ENCODE measurements around the gene SIK2.

Gene SIK2

DNA sequence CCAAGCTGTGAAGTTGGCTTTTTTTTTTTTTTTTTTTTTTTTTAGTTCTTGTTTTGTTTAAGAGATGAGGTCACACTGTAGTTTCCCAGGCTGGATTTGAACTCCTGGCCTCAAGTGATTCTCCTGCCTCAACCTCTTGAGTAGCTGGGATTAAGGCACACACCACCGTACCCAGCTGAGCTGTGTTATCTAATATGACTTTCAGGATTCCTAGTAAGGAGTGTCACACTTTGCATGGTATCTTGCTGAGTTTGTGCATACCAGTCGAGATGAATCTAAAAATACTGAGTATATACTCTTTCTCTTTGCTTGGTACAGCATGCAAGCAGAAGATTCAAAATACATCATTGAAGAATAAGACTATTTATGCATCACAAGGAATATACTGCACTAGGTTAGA lies 58.6 kb downstream of the SIK2 start:
- no peak for FAIRE-seq

DNA sequence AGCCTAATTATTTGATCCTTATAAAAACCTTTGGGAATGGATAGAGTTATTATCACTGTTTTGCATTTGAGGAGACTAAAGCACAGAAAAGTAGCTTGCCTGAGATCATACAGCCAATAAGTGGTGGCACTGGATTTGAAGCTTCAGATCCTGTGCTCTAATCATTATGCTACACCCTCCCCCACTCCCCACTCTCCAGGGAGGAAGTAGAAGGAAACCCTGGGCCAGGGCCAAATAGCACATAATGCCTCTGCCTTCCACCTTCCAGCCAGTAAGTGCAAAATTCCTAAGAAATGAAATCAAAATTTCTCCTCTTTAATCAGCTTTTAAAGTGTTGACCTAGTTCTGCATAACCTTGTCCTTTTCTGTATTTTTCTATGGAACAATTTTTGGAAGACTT lies 61.6 kb downstream of the SIK2 start:
- FAIRE-seq: no peak

DNA sequence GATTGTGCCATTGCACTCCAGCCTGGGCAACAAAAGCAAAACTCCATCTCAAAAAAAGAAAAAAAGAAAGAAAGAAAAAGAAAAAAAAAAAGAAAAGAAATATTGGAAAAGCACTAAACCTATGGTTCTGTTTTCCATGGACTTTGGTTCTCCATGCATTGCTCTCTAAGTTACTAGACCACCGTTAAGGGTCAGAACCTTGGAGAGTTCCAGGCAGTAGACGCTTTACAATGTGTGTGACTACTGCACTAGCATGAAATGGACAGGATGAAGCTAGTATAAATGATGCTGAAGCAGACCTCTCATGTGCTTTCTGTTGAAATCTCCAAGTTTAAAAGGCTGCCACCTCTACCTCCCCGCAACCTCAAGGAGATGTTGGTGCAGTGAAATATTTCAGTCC lies 63.5 kb downstream of the SIK2 start:
- FAIRE-seq: no peak

DNA sequence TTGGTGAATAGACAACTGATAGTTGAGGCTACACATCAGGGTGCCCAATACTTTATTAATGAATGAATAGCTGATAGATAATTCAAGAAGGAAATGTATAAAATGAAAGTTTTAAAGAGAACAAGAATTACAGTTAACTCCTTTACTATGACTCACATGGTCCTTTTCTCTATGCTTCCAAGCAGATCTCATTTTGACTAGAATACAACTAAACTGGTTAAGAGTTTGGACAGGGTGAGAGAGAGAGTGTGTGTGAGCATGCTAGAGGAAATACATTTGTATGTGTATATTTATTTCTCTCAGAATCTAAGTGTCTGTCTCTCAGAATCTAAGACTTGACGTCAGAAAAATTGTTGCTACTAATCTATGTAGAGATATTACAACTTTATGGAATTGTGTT lies 66.7 kb downstream of the SIK2 start:
- no peak for FAIRE-seq

DNA sequence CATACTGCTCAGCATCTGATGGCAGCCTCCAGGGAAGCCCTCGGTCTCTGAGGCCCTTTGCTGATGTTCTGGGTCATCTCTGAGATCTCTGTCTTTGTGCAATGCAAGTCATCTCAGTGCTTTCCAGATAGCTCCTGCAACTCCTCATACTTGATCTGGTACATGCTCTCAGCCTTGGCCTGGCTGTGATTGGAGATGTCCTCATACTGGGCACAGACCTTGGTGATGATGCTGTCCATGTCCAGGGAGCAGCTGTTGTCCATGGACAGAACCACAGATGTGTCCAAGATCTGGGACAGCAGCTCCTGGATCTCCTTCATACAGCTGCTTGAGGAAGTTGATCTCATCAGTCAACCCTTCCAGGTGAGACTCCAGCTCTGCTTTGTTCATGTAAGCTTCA lies 69.1 kb downstream of the SIK2 start:
- no peak for FAIRE-seq

DNA sequence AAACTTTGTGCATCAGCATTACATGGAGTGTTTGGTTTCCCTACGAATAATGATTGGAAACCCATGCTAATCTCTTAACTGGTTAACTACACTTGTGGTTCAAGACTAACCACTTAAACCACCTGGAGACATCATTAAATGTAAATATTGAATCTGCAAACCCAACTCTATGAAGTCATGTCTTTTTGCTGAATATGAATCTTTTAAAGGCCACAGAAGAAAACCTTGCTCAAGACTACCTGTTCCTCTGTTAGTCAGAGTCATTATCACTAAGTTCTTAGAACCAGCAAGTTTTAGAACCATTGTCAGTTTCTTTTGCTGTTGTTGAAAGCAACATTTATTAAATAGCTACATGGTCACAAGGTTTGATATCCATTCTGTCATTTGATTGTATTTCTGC lies 70.7 kb downstream of the SIK2 start:
- no peak for FAIRE-seq

DNA sequence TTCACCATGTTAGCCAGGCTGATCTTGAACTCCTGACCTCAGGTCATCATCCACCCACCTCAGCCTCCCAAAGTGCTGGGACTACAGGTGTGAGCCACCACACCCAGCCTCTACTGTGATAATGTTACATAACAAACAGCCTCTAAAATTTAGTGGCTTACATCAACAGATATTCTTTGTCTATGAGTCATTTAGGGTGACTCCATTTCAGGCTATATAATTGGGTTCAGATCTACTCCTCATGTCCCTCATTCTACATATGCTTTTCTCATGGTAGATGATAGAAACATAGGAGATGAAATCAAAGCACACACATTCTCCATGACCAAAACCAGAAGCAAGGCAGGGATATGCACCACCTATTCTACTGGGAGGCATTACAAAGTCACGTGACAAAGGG lies 72.7 kb downstream of the SIK2 start:
- no peak for FAIRE-seq

DNA sequence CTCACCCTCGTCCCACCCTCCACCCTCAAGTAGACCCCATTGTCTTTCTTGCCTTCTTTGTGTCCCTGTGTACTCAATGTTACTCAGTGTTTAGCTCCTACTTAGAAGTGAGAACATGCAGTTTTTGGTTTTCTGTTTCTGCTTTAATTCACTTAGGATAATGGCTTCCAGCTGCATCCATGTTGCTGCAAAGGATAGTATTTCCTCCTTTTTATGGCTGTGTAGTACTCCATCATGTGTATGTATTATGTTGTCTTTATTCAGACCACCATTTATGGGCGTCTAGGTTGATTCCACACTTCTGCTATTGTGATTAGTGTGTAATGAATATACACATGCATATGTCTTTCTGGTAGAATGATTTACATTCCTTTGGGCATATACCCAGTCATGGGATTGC lies 73.6 kb downstream of the SIK2 start:
- FAIRE-seq: no peak

DNA sequence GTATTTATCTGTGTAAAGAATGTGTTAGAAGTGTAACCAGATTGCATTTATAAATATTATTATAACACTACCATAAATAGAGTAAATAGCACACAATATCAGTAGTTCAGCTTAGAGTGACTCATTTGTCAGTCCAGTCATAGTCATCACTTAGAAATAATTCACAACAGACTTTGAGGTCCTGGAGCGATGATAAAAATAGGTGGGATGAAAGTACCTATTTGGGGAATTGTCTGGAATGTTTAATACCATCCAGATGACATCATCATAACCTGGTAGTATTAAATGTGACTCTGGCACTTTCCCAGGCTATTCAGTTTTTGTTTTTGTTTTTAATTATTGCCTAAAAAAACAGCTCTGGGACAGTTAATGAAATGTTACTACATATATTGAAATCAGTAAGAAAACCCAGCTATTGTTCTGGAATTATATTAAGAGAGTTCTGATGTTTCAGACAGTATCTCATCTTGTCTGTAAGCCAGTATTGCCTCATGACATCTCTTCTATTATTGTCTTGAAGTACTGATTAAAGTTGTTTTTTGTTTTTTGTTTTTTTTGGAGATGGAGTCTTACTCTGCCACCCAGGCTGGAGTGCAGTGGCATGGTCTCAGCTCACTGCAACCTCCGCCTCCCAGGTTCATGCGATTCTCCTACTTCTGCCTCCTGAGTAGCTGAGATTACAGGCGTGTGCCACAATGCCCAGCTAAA lies 74.8 kb downstream of the SIK2 start:
- no peak for FAIRE-seq

DNA sequence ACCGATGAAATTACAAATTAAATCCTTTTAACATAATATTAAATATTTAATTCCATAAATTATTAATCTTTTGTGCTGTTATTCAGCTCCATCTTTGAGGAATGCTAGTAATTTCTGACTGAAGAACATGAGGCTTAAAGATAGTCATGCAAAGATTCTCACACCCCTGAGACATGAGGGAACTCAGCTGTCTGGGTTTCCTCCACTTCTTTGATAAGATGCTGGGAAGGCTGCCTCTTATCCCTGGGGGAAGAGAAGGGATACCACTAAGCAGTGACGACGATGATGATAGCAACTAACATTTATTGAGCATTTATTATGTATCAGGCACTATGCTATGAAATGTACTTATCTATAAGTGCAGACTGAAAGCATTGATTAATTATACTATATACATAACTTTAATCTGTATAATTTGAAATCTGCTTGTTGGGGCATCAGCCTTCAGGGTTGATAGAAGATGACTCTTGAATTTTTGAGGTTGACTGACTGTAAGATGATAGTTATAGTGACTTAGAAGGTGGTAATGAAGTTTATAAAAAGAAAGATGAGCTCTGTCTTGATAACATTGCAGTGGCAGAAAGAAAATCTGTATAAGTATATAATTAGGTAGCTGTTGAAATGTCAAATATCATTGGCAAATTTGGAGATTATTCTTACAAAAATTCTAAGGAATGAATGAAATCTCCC lies 78.4 kb downstream of the SIK2 start:
- no peak for FAIRE-seq

DNA sequence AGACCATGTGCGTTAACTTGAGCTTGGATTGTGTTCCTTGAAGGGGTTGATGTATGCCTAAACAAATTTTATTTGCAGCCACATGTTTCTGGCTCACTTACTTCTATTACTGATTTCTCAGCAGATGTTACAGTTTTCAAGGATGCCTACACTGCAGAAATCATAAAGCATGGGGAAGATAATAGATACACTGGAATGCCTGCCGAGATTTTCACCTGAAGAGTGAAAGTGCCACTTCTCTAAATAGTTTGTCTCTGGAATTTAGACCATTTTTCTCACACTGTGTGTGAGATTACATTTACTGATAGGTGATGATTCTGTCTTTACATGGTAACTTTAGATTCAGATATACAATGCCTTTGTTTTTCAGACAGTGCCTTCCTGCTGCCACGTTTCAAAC lies 81.6 kb downstream of the SIK2 start:
- FAIRE-seq: no peak

DNA sequence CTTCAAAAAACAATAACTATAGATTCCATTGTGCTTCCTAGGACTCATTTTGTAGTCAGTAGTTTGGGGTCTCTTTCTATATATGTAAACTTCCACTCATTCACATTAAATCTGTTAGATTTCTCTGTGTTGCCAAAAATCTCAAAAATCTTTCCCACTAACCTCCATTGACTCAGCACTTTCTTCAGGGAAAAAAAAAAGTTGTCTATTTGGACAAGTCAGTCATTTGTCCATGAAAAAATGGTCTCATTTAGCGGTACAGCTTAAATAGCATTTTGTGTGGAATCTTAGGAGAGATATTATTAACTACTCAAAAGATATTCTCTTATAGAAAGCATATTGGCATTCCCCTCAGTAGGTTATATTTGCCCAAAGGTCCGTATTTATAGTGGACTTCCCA lies 82.0 kb downstream of the SIK2 start:
- no peak for FAIRE-seq

DNA sequence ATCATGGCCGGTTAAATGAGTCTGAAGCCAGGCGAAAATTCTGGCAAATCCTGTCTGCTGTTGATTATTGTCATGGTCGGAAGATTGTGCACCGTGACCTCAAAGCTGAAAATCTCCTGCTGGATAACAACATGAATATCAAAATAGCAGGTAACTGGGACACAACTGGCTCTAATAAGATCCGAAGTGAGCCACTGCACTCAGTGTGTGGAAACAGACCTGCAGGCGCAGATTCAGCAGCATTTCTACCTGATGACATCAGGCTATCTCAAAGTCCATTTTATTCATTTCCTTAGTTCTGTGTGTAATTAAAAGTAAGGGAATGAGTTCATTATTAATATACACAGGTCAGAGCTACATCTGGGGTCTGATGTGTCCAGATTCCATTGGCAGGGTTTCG lies 85.8 kb downstream of the SIK2 start:
- no peak for FAIRE-seq

DNA sequence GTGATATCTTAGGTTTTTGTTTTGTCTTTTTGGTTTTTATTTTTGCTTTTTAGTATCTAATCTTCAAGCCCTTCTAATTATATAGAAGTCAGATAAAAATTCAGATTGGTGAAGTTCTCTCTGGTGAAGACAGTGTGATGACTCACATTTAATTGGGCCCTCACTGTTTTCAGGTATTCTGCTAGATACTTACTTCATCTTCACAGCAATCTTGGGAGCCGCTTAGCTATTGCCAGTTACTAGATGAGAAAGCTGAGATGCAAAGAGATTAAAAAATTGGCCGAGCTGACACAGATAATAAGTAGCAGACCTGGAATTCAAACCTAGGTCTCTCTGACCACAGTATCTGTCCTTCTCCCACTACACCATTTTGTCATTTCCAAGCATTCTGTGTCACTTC lies 88.9 kb downstream of the SIK2 start:
- no peak for FAIRE-seq

DNA sequence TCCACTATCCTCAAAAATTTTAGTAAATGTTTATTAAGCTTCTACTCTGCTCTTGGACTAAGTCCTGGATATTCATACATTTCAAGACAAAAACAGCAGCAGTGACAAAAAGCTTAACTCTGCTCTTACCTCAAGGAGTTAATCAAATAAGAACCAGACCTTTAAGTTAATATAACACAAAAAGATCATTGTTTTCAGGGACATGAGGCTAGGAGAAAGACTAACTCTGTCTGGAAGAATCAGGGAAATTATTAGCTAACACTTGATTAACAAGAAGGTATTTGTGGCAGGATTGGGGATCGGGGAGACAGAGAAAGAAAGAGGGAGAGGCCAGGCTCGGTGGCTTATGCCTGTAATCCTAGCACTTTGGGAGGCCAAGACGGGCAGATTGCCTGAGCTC lies 89.5 kb downstream of the SIK2 start:
- FAIRE-seq: no peak

DNA sequence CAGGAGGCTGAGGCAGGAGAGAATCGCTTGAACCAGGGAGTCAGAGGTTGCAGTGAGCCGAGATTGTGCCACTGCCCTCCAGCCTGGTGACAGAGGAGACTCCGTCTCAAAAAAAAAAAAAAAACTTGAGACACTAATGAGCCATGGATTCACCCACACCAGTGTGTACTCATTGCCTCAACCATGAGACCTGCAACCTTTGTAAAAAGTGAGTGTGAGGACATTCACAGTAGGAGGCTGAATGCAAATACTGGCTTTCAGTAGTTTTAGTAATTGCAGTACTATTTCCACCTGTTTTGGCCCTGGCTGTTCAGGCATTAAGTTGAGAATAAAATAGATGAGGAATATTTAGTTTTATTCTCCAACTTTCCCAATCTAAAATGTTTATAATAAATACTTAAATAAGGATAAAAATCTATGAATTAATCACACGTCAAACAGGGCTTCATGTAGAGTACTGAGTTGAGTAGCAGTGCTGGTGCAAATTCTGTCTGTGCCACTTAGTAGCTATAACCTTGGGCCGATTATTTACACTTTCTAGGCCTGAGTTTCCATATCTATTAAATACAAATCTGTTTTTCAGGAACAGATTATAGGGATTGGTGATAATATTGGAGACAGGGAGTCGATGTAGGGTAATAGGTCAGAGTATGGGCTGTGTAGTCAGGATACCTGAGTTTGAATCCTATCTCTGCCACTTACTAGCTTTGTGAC lies 91.1 kb downstream of the SIK2 start:
- no peak for FAIRE-seq

DNA sequence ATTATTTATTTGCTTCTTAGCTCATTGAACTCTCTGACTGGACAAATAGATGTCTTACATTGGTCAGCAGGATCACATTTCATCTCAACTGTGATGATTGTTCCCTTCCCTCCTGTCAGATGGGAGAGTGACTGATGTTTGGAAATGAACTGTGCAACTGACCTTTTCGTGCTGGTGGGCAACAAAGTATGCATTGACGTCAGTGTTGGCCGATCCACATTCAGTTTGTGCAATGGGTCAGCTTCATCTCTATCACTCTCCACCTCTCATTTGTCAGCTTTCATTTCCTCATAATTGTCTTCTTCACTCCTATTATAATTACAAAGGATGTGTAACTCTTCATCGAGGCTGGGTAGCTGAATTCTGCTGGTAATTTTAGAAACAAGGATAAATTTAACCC lies 92.6 kb downstream of the SIK2 start:
- FAIRE-seq: no peak

DNA sequence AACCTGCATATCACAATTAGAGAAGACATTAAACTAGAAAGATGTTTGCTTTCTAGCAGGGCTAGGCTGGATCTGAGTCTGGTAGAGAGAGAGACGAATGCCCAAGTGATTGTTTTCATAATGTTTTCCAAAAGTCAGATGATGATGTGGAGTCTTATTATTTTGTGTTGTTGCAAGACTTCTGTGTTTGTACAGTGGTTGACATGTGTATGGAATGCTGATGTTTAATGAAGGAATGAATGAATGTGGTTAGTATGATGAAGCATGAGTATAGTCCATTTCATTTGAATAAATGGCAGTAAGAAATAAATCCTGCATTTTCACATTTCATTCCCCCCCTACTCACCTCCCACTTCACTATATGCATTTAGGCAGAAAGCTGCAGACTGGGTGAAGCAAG lies 94.3 kb downstream of the SIK2 start:
- no peak for FAIRE-seq

DNA sequence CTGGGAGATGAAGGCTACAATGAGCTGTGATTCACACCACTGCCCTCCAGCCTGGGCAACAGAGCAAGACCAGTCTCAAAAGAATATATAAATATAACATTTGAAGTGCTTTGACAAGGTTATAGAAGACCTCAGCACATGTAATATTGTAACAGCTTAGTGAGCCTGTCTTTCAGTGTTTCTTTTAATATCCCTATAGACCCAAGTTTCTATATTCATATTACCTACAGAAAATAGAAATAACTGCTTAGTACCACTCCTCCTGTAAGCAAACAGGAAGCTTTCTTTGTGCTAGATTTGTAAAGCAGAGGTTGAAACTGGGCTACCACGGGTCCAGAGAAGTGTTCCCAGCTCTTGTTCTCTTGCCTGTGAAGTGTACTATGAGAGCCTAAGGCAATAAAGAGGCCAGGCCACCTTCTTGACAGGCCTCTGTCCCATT lies 95.7 kb downstream of the SIK2 start:
- no peak for FAIRE-seq

DNA sequence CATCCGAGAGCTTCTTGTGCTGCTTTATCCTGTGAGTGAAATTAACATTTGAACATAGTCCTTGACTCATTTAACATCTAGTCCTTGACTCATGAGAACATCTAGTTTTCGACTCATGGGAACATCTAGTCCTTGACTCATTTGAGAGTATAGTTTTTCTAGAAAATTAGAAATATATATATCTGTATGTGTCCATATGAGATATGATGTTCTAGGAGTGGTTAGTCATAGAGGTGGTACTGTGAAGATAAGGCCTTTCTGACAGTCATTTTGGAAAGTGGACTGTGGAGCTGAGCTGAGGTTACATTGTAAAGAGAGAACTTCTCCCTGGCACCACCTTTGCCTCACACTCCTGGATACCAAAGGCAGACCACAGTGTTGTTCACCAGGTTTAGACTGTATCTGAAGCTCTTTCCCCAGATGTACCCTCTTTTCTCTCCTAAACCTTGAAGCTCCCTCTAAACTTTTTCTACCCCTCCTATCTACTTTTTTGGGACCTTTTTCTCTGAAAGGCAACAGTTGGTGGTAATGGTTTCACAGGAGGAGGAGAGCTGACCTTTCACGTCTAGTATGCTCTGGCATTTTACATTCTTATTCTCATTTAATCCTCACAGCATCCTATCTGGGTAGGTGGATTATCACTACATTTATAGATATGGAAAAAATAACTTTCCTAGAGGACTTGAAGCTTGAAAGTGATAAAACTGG lies 96.8 kb downstream of the SIK2 start:
- FAIRE-seq: no peak

DNA sequence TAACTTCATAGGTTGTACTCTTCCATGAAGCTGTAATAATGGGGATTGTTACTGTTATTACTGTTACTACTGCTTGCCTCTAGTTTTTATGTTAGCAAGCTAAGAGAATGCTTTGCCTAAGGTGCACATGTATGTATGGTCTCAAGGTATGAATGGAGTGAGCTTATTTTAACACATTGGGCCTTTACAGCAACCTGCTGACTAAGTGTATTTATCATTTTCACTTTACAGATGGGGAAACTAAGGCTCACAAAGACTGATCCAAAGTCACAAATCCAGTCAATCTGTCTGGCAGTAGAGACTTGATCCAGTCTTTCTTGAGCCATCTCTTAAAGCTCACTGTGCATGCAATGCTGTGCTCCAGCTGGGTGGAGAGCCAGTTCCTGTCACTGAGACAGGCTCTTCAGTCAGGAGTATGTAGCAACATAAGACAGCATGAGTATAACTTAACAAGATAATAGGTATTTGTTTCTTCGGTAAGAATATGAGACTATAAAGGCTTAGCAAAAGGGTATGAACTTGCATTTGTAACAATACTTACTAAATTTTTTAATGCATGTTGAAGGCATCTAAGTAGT lies 97.4 kb downstream of the SIK2 start:
- FAIRE-seq: no peak

DNA sequence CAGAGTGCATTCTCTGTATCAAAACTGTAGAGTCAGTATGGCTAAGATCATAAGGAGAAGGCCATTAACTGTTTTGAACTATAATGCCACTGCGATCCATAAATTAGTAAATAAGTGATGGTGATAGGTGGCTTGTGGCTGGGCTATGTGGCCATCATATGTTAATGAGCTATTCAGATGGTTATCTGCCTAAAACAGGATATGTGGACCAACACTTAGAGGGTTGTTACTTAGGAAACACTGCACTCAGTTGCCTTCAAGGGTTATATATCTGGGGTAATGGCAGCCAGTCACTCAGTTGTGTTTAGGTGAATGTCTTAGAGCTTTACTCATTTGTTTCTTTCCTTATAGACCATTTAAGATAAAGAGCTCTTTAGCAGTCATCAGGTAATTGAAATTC lies 97.9 kb downstream of the SIK2 start:
- no peak for FAIRE-seq

DNA sequence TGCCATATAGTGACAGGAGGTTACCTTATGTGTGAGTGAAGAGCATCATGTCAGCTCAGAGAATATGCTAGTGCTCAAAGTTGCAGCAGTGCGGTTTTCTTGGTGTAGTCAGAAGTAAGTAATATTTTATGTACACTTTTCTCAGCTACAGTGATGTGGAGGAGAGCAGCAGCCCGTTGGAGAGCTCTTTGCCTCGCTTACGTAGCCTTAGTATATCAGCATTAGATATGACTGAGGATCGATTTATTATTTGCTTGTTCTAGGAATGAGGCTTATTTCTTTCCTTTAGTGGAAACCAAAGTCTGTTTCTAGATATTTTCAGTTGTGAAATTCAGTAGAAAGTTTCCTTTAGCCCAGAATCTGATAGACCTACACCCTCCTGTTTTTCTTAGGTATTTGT lies 100.4 kb downstream of the SIK2 start:
- no peak for FAIRE-seq
